ENCODE data around the gene MBD6. TPM values are rescaled to one million over a fixed set of nuclear protein-coding genes. Genes with fewer than 3 reads are reported as not detected.

Gene MBD6
- total and polyA plus RNA-seq, 2 of the 13 experiments (the other 11 are each of a cell fraction or from before 2014, with no cell fraction given): 4.1 to 5.9 TPM

- ATAC-seq: peak; percentile 9; the same call in 2 of the 3 replicates
- ChIA-PET POLR2A (no interaction called here), CTCF (ENCODE audit: low intra/inter-chr PET ratio, low total read pairs) (no interaction called here)
- TF ChIP-seq SNAI1 (CRISPR knock-in tag; IDR thresholded peaks at IDR 0.05; ENCODE audit: borderline replicate concordance): no peak
- TF ChIP-seq ZNF83 (CRISPR knock-in tag; IDR thresholded peaks at IDR 0.05; ENCODE audit: borderline replicate concordance): no peak
- no peak for TF ChIP-seq CBX1 (IDR thresholded peaks at IDR 0.05; ENCODE audit: low read depth)
- no peak for TF ChIP-seq ZBTB4 (CRISPR knock-in tag; IDR thresholded peaks at IDR 0.05; ENCODE audit: borderline replicate concordance)
- no peak for TF ChIP-seq ZNF598 (CRISPR knock-in tag; IDR thresholded peaks at IDR 0.05; ENCODE audit: borderline replicate concordance)
- TF ChIP-seq ZNF619 (CRISPR knock-in tag; IDR thresholded peaks at IDR 0.05): no peak
- no peak for TF ChIP-seq ZNF790 (CRISPR knock-in tag; IDR thresholded peaks at IDR 0.05; ENCODE audit: borderline replicate concordance)
- TF ChIP-seq SRY (CRISPR knock-in tag; IDR thresholded peaks at IDR 0.05): no peak
- no peak for TF ChIP-seq FOXP1 (IDR thresholded peaks at IDR 0.05)
- no peak for TF ChIP-seq FOXP1 (CRISPR knock-in tag; IDR thresholded peaks at IDR 0.05)
- no peak for TF ChIP-seq ZKSCAN8 (CRISPR knock-in tag; IDR thresholded peaks at IDR 0.05; ENCODE audit: borderline replicate concordance)
- H3K9me3 ChIP-seq (ENCODE audit: low read length): no peaks in the 10 kb centered on the region
- in situ Hi-C loops (cut with HindIII; ENCODE audit: extremely low pct_ligation_motif_present, low pct_unique_long_range_greater_than_20kb) (no loop called here), intact Hi-C loops (cut with micrococcal nuclease; ENCODE audit: unreplicated experiment) (no loop called here)
- no peak overlapping the region for H3K27ac ChIP-seq (ENCODE audit: extremely low read length, insufficient read depth, low read length)
- H3K4me1 ChIP-seq (ENCODE audit: insufficient read depth, low read length): peaks cover 35% of the 10 kb centered on the region
- no peak overlapping the region for H3K4me3 ChIP-seq (replicated peaks in 1 of 3; ENCODE audit: insufficient read depth in 1 of 3, low read depth in 2 of 3, low read length in 3 of 3)
- no TSS peak for BruUV-seq (replicated peaks)
- no peaks in the 10 kb centered on the region for H3K36me3 ChIP-seq (replicated peaks in 1 of 2; ENCODE audit: control insufficient read depth in 1 of 2, insufficient read depth in 2 of 2, low read length in 2 of 2)
- 45% methylated on average over 10 of the region's 10 CpGs for WGBS (ENCODE audit: low lambda C conversion rate)
- H3K79me2 ChIP-seq (ENCODE audit: insufficient read depth, low read length): no peaks in the 10 kb centered on the region
- FAIRE-seq: no peak
- H3K9ac ChIP-seq (ENCODE audit: insufficient read depth, low read depth, low read length): no peak overlapping the region
- peaks cover 8 to 62% of the 10 kb centered on the region in 2 experiments for H3K27me3 ChIP-seq (ENCODE audit: control insufficient read depth in 1 of 2, insufficient read depth in 2 of 2, low read length in 2 of 2)
- no peak for DNase-seq (ENCODE audit: low spot score)
- no peak overlapping the region for H3K4me2 ChIP-seq (ENCODE audit: low read depth, low read length)
- H4K20me1 ChIP-seq (ENCODE audit: insufficient read depth, low read length): no peaks in the 10 kb centered on the region
- H2AFZ ChIP-seq (ENCODE audit: low read length): no peak overlapping the region
Measured at GRCh38 chr12:57479043-57479375, 43.6 kb upstream of the MBD6 start.

Measured in HepG2 (cell line).